Measurements from ENCODE around the gene ANKRD52. TPM values are rescaled to one million over a fixed set of nuclear protein-coding genes. Genes with fewer than 3 reads are reported as not detected.
"Not testable (repeated sequence)": the region's sequence is repeated elsewhere in the genome, so short reads cannot be mapped to it uniquely, and the experiment has no call there.

ANKRD52 gene
- total RNA-seq, 1 donor from 2014 or later = 19.8 TPM

DNA sequence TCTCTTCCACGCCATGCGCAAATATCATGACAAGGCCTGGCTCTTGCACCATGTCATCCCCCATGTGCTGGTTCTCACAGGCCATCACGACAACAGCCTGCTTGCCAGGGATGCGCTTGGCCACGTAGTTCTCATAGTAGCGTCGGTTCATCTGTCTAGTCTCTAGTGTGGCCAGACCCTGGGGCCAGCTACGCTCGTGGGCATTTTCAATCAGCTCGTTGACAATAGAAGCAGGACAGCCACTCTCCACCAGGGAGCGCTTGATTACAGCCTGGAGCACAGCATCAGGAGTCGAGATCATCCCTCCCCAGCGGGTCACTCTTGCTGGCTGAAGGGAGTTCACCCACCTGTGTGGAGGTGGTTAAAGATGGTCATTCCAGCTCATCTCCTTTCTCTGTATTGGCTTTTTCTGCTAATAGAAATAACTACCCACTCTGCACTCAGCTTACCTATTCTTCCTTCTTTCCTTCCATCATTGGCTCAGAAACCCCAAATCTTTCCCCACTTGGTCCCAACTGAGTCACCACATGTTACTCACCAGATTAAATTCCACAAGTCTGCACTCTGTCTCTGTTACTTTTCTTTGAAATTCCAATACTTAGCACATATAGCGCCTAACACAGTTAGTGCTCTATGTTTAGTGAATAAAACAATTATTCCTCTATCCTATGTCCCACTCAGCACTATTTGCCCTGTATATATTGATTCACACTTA lies 51.6 kb downstream of the ANKRD52 start:
- peak; percentile 55 for ATAC-seq

GRCh38 chr12:56205445-56205844 lies 52.7 kb downstream of the ANKRD52 start:
- ATAC-seq = no peak

GRCh38 chr12:56204275-56204674 lies 53.9 kb downstream of the ANKRD52 start:
- no peak for ATAC-seq

GRCh38 chr12:56202838-56203237 lies 55.3 kb downstream of the ANKRD52 start:
- ATAC-seq = no peak

DNA sequence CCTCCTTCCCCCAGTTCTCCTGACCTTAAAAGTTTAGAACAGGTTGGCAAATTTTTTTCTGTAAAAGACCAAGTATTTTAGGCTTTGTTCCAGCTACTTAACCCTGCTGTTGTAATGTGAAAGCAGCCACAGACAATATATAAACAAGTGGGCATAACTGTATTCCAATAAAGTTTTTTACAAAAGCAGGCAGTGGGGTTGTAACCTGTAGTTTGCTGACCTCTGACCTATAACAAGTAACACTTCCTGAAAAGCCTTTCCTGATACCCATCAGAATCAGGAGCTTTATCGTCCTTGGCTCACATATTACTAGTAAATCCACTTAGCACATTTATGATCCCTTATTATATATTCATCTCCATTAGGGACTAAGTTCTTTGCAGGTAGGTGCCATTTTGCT lies 55.8 kb downstream of the ANKRD52 start:
- no peak for ATAC-seq

DNA sequence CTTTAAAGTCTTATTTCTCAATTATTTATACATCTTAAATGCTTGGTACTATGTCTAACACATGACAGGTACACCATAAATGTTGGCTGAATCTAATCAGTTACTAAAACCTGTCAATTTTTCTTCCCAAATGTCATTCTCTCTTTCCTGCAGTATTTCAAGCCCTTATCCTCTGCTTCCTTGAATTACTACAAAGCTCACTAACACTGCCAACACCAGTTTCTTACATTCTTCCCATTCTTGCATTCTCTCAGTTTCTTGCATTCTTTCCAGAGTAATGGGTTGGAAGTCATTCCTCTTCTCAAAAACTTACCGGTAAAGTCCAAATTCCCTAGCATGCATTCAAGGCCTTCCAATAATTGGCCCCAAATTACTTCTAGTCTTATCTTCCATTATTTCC lies 59.3 kb downstream of the ANKRD52 start:
- ATAC-seq = no peak

DNA sequence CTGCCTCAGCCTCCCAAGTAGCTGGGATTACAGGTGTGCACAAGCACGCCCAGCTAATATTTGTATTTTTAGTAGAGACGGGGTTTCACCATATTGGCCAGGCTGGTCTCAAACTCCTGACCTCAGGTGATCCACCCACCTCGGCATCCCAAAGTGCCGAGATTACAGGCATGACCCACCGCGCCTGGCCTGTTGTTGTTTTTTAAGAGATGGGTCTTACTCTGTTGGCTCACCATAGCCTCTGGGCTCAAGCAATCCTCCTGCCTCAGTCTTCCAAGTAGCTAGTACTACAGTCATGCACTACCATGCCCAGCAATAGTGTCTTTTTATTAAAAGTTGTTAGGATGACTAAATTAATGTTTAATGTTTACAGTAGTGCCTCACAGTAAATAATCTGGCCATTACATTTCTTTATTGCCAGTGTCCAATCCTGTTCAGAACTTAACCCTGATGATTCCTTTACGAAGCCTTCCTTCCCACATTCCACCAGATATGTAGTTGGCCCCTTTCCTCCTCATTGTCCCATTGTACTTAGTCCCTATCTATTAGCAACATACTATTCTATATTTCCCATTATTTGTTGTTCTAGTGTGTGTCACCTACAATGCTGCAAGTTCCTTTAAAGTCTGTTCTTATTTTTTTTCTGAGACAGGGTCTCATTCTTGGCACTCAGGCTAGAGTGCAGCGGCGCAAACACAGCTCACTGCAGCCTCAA lies 60.1 kb downstream of the ANKRD52 start:
- no peak for ATAC-seq

- ATAC-seq = not testable (repeated sequence)
These were observed 61.2 kb downstream of the ANKRD52 start for GRCh38 chr12:56196818-56197550.

GRCh38 chr12:56193025-56193578 lies 65.1 kb downstream of the ANKRD52 start:
- ATAC-seq = peak; percentile 30

DNA sequence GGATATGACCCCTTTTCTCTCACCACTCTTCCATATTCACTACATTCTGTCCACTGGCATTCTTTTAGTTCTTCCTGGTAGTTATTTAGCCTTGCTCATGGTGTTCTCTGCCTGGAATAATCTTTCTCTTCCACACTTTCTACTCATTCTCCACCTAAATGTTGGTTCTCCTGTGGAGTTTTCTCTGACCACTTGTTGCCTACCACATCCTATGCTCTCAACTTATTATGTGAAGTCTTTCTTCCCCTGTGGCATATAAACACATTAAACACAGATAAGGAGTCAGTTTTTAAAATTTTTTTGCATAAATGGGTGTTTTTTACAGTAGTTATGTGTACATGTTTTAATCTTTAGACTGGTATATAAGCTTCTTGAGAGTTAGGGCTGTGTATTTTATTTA lies 65.6 kb downstream of the ANKRD52 start:
- no peak for ATAC-seq

GRCh38 chr12:56190695-56191155 lies 67.5 kb downstream of the ANKRD52 start:
- no peak for ATAC-seq

- ATAC-seq = peak; percentile 59
These were observed 68.1 kb downstream of the ANKRD52 start for GRCh38 chr12:56189918-56190694.

DNA sequence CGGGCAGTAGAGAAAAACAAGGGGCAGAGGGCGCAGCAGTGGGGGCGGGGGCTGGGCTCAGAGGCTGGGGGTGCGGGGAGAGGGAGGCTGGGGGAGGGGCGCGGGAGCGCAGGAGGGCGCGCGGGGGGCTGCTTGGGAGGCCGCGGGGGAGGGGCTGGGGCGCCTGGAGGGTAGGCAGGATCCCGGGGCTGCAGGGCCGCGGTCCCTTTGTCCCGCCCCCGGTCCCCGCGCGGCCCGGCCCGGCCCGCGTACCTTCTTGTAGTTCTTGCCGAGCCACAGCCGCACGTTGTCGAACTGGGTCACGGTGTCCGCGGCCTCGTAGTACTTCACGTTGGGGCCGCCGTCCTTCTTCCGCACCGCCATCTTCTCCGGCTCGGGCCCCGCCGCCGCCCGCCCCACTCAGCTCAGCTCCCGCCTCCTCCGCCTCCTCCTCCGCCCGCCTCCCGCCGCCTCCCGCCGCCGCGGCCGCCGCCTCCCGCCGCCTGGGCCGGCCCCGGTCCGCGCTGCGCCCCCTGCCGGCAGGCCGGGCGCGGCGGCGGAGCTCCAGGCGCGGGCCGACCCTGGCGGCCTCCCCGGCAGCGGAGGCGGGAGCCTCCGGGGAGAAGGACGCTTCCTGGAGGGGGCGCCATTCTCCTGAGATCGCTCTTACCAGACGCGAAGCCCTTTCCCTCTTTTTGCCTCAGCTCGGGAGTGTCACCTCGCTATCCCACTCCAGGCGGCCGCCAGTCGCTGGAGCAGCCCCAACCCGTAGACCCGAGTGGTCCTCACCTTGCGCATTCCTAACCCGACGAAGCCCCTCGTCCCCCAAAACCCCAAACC lies 68.9 kb downstream of the ANKRD52 start, which contains the start of gene SMARCC2:
Gene SMARCC2 (minus strand): TSS at position 385 of the 819 bp plus-strand sequence. CDS start 22 bp downstream, at position 363.
- peak; percentile 88 for ATAC-seq

GRCh38 chr12:56188778-56189098 lies 69.4 kb downstream of the ANKRD52 start:
- peak; percentile 5 for ATAC-seq

GRCh38 chr12:56188131-56188777 lies 69.9 kb downstream of the ANKRD52 start:
- ATAC-seq = no peak

Other genes with a start within 250 kb of the ANKRD52 start
- 4.3 TPM for gene IKZF4, start 237.3 kb downstream of the ANKRD52 start, total RNA-seq
- 52.8 TPM for gene RPS26, start 216.5 kb downstream of the ANKRD52 start, total RNA-seq
- gene ERBB3, start 178.2 kb downstream of the ANKRD52 start, total RNA-seq = 68.1 TPM
- gene PA2G4, start 153.8 kb downstream of the ANKRD52 start, total RNA-seq = 125 TPM
- gene RPL41, start 141.8 kb downstream of the ANKRD52 start, total RNA-seq = 4,992 TPM
- gene ZC3H10, start 140.1 kb downstream of the ANKRD52 start, total RNA-seq = 1.8 TPM
- 48.8 TPM for gene ESYT1, start 130.1 kb downstream of the ANKRD52 start, total RNA-seq
- 54.2 TPM for gene MYL6B, start 105.8 kb downstream of the ANKRD52 start, total RNA-seq
- gene MYL6, start 100.0 kb downstream of the ANKRD52 start, total RNA-seq = 1,179 TPM
- gene SMARCC2, start 68.9 kb downstream of the ANKRD52 start, total RNA-seq = 44.4 TPM
- gene RNF41, start 36.5 kb downstream of the ANKRD52 start, total RNA-seq = 26.9 TPM
- gene NABP2, start 34.0 kb downstream of the ANKRD52 start, total RNA-seq = 26.5 TPM
- not detected for gene SLC39A5, start 28.3 kb downstream of the ANKRD52 start, total RNA-seq
- 3.1 TPM for gene COQ10A, start 8.6 kb upstream of the ANKRD52 start, total RNA-seq
- 215 TPM for gene CS, start 41.9 kb upstream of the ANKRD52 start, total RNA-seq
- 67.7 TPM for gene CNPY2, start 57.6 kb upstream of the ANKRD52 start, total RNA-seq
- 21.4 TPM for gene PAN2, start 75.6 kb upstream of the ANKRD52 start, total RNA-seq
- 1.8 TPM for gene IL23A, start 80.5 kb upstream of the ANKRD52 start, total RNA-seq
- 54.5 TPM for gene STAT2, start 101.7 kb upstream of the ANKRD52 start, total RNA-seq
- not detected for gene APOF, start 104.5 kb upstream of the ANKRD52 start, total RNA-seq
- gene TIMELESS, start 191.0 kb upstream of the ANKRD52 start, total RNA-seq = 10.5 TPM
- gene MIP, start 196.3 kb upstream of the ANKRD52 start, total RNA-seq = not detected
- gene SPRYD4, start 210.2 kb upstream of the ANKRD52 start, total RNA-seq = 3.2 TPM
- 2.6 TPM for gene GLS2, start 229.8 kb upstream of the ANKRD52 start, total RNA-seq